Fibroblast of peridontal ligament (primary cell): ENCODE data around the gene SERP2.

Source experiments
- DNase-seq: peaks from one replicate; pipeline ENCODE4 v3.0.0-alpha.2; 2010; ENCODE audit errors: extremely low read depth

Gene SERP2

DNA sequence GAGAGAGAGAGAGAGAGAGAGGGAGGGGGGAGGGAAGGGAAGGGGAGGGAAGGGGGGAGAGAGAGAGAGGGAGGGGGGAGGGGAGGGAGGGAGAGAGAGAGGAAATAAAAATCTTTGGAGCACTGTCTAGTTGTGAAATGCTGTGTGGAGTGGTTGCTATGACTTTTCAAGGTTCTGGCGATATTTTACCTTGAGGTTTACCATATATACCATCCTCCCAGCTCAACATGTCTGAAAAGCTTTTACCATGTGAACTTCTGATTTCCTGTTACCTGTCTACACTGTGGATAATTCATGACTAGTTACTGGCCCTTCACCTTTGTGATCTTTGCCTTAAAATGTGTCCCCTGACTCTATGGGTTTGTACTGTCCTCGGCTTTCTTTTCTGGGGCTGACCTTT lies 38.2 kb downstream of the SERP2 start:
- no peak for DNase-seq

DNA sequence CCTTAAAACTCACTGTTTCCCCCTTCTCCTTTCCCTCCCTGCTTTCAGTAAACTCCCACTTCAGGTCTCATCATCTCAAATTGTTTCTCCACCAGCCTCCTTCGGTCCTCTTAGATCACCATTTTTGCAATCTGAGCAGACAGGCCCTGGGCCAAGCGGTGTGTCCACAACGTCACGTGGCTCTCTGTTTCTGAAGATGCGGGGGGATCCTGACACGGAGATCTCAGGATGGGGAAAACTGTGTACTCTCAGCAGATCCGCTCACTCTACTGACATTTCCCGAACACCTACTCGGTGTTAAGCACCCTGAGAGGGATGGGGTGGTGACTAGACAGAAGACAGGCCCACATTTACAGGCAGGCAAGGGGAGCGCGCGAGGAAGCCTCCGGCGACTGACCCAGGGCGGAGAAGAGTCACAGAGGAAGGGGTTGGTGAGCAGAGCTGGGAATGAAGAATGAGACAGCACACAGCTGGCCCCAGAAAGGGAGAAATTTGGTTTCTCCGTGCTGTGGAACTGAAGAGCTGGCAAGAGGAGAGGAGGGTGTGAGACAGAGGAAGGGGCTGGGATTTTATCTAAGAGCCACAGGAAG lies 38.8 kb downstream of the SERP2 start:
- DNase-seq, result no peak

DNA sequence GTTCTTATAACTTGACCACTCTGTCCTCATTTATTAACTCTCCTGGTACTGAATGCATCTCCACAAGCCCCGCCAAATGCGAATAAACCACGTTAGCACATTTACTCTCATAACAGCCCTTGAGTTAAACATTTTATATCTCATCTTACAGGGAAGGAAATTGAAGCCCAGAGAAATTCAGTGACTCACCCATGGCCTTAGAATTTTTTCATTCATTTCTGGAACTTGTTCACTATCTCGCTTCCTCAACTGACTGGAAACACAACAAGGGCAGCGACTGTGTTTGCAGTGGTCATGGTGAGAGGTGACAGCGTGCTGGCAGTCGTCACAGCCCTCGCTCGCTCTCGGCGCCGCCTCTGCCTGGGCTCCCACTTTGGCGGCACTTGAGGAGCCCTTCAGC lies 39.5 kb downstream of the SERP2 start:
- DNase-seq, result peak; percentile 35

DNA sequence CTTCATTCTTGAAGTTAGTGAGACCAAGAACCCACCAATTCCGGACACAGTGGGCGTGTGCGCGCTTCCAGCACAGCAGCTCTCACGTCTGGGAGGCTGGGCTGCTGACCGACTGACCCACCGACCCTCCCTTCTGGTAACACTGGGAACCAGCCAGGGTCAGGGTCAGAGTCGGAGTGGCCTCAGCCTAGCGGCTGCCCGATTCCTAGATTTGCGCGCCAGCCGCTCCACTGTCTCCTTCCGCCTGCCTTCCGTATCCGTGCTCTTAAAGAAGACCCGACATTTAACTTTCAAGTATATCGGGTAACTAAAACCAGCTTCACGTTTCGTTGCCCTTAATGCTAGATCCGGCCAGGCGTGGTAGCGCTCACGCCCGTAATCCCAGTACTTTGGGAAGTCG lies 41.1 kb downstream of the SERP2 start:
- DNase-seq, result no peak

DNA sequence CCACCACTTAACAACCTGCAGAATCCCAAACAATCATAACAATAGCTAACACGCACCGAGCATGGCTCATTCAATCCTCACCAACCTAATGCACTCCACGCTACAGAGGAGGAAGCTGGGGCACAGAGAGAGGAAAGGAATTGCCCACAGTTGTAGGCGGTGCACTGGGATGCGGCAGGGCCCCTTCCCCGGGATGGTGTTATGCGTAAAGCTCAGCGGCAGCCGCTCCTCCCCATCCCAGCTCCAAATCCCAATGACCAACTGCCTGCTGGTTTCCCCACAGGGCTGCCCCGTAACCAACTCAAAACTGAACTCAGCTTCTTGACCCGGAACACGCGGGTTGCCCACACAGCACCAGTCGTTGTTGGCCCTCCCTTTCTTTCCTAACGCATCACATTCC lies 42.2 kb downstream of the SERP2 start:
- DNase-seq, result no peak

DNA sequence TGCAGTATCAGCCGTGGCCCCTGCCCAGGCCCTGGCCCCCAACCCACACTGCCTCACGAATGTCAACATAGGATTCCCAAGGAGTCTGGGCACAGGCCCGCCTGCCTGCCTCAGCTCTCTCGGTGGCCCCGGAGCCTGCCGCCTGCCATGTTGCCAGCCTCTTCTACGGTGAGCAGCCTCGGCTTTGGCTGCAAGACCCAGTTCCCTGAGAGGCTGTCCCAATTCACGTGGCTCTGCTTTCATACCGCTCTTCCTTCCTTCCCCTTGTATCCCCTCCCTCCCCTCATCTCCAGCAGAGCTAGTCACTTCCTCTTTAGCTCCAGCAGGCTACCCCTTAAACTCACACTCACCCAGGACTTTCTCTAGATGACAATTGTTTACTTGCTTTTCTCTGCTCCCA lies 42.7 kb downstream of the SERP2 start:
- no peak for DNase-seq

DNA sequence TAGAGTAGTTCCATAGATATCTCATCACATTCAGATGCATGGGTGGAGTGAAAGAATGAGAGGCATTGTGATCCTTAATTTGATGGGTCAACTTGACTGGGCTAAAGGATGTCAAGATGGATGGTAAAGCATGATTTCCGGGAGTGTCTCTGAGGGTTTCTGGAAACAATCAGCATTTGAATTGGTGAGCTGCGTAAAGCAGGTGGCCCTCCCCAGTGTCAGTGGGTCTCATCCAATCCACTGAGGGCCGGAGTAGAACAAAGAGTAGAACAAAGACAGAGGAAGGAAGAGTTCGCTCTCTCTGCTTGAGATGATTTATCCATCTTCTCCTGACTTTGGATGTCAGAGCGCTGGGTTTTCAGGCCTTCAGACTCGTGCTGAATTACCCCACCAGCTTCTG lies 43.1 kb downstream of the SERP2 start:
- no peak for DNase-seq

DNA sequence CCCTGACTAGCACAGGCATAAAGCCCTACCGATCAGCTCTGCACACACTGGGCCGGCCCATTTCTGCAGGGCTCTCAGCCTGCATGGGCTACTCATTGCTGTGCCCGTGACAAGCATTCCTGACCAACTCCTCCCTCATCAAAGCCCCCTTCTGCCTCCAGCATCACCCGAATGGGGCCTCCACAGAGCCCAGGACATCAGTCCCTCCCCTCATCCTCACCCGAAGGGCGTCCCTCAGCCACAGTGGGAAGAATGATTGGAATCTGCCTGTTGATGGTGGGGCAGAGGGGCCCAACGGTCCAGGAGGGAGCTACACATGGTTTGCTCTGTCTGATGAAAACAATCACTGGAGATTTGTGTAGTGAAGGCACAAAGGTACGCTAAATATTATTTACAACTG lies 43.8 kb downstream of the SERP2 start:
- no peak for DNase-seq

DNA sequence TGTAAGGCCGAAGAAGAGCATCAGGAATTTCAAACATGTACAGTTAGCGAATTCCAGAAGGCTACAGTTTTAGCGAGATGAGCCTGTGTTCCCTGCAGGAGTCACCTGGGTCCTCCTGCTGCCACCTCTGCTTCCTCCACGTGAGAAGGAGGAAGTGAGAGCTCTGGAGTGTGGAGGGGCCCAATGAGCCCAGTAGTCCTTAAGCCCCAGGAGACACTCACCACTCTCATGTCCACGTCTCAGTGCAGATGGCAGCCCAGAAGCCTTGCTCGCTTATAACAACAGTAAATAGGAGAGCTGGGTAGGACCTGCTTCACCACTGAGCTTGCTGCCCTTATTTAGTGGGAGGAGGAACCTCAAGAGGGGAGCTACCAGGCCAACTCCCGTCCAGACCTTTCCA lies 44.3 kb downstream of the SERP2 start:
- DNase-seq, result no peak

DNA sequence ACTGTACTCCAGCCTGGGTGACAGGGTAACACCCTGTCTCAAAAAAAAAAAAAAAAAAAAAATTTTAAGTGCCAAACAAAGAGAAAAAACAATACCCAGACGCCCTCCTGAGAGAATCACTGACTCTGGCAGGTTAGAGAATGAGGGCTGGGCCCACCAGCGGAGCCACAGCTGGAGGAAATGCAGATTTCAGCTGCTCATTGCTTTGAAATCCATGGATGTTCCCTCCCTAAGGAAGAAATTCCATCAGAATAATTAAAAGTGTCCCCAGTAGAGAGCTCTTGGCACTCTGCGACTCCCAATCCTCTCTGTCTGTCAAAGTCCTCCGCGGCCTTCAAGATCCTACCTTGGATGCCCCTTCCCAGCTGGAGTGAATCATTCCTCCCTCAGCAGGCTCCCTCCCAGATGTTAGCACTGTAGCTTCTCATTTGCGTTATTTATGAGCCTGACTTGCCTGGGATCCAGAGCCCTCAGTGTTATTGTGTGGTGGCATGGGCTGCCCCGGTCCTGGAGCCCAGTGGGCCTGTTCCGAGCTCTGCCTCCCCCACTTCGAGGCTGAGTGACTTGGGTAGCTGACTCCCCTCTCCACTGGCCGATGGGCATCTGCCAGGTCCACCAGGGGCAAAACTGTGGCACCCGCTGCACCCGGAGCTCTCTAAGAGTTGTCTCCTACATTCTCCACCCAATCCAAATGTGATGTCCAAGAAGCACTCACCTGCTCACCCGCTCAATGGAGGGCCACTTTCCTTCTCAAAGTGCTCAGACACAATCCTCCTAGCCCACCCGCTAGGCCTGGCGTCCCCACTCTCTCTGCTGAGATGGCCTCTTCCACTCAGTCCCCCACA lies 47.0 kb downstream of the SERP2 start:
- no peak for DNase-seq

DNA sequence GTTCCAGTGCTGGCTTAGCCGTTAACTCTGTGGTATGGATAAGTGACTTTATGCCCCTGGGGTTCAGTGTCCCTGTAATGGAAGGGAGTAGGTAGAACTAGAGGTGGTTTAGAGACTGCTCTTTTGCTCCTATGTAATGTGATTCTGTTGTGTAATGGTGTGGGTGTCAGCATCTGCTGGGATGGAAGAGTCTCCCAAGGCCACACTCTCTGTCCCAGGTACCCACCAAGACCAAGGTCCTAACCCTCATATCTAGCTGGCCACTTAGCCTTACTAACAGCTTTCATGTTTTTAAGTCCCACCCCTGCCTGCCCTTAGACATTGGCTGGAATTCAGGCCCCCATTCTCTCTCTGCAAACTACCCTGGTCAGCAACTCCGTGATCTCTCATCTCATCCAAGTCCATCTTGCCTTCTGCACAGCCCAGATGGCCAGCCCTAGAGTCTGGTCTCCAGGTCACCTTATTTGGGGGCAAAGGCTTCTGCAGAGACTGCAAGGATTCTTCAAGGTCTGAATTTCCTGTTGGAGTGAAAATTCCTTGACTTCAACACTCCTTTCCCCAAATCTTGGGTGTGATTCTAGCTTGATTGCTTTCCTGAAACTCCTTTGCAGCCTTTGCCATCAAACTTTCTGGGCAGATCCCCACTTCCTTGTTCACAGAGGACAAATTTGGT lies 48.4 kb downstream of the SERP2 start:
- no peak for DNase-seq

DNA sequence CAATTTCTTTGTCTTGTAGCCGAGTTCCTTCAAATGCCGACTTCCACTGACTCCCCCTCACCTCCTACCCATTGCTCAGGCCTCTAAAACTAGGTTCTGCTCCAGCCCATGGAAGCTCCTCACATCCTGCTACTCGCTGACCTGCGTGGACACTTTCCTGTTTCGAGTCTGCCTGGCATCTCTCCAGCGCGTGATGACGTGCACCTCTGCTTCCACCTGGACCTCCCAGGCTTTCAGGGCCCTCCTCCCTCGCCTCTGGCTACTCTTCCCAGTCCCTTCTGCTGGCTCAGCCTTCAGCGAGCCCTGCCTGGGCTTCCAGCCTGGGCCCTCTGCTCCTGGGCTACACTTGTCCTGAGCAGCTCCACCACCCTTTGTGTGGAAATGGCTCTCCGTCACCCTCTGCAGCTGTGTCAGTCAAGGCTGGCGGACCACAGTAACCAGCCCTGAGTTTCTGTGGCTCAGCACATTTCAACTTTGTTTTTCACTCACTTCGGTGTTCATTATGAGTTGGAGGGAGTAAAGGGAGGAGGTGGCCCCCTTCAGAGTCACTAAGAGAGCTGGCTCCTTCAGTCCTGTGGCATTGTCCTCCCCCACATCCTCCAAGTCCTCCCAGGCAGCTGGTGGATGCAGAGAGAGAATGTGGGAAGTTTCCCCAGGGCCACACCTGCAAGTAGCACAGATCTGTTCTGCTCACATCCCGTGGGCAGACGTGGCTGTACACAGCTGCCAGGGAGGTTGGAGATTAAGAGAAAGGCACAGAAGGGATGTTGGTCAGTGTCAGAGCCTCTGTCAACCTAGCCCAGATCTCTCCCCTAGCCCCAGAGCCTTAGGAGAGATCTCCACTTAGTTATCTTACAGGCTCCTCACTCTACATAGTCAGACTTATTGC lies 49.4 kb downstream of the SERP2 start:
- DNase-seq, result no peak

DNA sequence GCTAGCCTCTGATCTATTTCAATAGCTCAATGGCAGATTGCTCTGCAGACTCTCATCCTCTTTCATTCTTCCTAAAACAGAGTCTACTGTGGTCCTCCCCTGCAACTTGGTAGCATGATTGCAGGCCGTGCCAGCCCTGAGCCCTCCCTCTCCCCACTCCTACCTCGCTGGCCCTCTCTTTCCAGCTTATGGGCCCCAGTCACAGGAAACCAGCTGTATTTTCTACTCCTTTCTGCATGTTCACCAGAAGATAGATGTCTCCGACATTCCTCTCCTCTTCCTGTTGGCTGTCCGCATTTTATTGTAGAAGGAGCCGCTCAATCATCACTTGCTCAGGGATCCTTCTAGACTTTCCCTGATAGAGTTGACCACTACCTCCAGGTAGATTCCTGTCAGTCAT lies 50.2 kb downstream of the SERP2 start:
- no peak for DNase-seq

DNA sequence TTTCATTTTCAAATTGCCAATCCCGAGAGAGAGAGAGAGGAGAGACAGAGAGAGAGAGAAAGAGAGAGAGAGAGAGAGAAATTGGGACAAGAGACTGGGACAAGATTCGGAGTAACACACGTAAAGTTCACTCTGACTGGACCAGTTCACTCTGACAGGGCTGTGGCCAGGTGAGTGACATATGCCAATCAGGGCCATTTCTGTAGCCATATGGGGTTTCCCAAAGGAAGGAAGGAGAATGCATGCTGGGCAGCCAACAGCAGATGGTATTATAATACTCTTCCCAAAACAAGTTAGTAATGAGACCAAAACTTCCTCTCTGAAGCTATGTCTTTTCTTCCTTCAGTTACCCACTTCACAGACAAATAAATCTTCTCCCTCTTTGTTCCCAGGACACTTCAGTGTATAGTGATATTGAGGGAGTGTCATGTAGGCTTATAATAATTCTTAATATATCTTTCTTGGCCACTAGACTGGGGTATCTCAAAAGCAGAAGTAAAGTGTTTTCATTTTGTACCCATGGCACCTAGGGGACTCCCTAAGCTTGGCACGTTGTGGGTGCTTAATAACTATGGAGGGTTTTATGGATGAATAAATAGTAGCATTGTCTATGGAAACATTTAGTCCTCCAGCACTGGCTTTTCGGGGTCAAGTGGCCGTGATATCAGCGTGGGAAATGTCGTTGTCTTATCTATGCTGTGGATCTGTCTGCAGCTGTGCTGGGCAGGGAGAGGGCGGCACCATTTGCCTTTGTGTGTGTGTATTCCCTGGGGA lies 51.6 kb downstream of the SERP2 start:
- DNase-seq, result no peak

DNA sequence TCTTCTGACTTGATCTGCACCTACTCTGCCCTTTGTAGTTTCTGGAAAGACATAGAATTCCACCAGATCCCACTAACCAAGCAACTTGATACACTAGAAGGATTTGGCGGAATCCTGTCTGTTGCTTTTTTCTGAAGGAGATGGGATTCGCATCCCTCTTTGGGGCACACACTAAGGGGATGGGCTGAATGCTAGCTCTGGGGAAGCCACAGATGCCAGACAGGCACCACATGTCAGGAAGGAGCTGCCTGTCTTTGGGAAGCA lies 52.1 kb downstream of the SERP2 start:
- DNase-seq, result no peak

DNA sequence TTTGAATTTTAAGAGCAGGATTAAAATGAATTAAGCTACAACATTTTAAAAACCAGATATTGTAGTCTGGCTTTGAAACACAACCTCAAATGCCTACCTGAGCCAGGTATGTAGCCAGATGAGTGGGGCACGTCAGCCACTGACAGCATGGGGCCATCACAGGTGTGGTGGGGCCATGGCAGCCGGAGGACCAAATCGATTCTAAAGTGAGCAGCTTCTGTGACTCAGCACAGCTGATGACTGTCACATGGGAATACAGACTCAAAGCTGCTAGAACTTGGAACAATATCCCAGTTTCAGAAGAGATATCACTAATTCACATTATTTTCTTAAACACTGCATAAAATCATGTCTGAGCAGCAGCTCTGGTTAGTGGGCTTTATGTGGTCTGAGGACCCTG lies 52.8 kb downstream of the SERP2 start:
- no peak for DNase-seq

DNA sequence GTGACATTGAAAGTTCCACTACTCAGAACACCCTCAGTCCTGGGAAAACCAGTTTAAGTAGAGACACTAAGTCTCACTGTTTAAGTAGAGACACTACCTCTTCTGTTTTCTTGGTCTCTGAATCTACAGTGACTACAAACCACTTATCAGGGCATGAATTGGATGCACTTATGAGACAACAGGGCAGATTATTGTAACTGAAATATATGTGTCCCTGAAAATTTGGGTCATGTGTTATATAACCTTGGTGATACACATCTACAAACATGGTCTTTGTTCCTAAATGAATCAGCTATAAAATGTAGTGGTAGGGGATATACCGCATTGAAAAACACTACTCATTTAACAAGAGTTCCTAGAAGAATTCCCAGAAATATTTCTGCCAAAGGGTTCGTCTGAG lies 55.7 kb downstream of the SERP2 start:
- no peak for DNase-seq

DNA sequence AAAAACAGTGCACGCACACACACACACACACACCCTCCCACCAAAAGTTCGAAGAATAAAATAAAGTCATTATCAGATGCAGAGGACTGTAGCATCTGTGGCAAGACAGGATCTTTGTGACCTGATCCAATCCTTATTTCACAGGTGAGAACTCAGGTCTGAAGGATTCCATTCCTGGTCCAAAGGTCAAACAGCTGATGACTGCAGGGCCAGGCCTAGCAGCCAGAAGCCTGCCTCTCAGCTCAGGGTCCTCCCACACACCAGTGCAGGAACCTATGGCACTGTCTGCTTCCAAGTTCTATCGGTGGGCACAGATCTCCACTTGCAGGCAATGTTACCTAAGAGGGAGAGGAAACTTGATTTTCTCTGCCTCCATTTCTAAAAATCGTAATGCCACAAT lies 57.5 kb downstream of the SERP2 start:
- DNase-seq, result no peak

DNA sequence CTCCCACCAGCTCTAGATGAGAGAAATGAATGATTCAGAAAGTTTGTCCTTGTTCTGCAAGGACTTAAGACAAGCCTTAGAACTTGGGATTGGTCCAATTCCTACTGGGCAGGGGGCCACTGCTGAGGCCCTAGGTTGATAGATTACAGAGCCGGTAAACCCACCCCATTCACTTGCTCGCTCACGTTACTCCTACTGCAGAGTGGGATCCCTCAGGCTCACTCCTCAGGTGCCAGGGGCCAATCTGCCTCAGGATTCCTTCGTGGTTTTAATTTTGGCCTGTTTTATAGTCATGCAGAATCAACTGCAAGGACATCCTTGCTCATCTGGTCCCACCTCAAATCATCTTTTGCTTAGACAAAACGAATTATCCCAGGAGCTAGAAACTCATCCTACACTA lies 59.0 kb downstream of the SERP2 start:
- no peak for DNase-seq

DNA sequence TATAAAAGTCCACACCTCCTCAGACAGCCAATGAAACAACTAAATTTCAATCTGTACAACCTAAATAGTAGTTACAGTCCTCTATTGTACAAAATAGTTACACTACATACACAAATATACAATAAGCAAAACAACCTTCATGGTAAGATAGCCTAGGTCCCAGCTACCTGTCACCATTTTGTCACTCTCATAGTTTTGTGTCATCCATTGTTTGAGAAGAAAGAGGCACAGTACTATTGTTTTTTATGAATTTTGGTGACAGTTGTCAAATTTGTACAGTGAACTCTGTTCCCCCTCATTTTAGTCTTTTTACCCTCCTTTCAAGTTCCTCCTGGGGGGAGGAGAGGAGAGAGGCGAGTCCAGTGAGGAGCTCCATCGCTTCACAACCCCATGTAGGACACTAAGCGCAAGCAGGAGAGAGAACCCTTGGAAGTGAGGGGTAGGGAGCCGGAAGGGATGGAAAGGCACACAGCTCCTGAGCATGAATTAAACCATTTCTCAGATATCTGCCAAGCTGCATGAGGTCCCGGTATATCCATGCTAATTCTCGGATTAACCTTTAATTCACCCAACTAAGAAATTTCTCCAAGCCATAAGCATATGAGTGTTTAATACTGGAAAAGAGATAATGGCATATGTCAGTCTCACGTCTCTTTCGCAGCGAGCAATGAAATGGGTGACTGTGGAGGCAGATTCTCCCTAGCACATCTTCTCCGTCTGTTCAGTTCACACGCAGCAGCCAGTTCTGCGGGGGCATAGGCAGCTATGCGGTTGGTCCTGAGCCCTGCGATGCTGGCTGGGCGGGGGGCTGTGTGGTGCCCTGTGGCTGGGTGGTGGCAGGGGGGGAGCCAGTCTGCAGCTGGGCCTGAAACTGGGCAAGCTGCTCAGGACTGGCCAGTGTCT lies 60.5 kb downstream of the SERP2 start:
- no peak for DNase-seq

DNA sequence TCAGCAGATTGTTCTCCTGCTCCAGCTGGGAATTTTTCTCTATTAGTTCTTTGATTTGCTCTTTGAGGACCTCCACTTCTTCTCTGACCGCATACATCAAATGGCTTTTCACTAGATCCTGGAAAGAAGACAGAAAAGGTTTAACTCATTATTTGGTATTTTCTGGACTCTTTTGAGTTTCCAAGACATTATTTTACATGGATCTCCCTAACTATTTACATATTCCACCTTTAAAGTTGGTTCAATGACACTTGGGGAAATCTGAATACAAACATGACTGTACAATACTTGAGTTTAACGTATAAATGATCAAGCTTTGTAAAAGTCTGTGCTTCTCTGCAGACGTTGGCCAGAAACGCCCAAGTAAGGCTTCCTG lies 61.1 kb downstream of the SERP2 start:
- no peak for DNase-seq
